Measurements from ENCODE around the gene CAPS2.

Gene CAPS2

DNA sequence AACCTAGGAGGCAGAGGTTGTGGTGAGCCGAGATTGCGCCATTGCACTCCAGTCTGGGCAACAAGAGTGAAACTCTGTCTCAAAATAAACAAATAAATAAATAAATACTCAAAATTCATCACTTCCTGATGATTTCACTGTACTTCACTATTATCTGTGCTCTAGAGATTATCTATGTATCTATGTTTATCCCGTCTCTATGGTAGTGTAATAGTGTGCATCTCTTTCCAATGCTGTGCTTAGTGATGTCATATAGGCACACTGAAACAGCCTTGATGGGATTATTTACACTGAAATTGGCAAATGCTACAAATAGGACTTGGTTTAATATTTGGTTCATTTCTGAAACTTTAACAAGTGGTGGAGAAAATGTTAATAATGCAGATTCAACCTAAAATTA is 6.5 kb downstream of the CAPS2 start:
- Histone ChIP-seq H3K36me3 (ENCODE audit: control insufficient read depth, insufficient read depth, low read length) (no peaks in the 10 kb centered on the region), H3K4me3 (replicated peaks; ENCODE audit: low read depth, low read length) (no peak overlapping the region), H3K27me3 (replicated peaks; ENCODE audit: control insufficient read depth, insufficient read depth, low read length) (no peaks in the 10 kb centered on the region)
- TF ChIP-seq, protein P1, sequence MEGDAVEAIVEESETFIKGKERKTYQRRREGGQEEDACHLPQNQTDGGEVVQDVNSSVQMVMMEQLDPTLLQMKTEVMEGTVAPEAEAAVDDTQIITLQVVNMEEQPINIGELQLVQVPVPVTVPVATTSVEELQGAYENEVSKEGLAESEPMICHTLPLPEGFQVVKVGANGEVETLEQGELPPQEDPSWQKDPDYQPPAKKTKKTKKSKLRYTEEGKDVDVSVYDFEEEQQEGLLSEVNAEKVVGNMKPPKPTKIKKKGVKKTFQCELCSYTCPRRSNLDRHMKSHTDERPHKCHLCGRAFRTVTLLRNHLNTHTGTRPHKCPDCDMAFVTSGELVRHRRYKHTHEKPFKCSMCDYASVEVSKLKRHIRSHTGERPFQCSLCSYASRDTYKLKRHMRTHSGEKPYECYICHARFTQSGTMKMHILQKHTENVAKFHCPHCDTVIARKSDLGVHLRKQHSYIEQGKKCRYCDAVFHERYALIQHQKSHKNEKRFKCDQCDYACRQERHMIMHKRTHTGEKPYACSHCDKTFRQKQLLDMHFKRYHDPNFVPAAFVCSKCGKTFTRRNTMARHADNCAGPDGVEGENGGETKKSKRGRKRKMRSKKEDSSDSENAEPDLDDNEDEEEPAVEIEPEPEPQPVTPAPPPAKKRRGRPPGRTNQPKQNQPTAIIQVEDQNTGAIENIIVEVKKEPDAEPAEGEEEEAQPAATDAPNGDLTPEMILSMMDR (IDR thresholded peaks at IDR 0.05; ENCODE audit: insufficient read depth, low read length, poor library complexity, severe bottlenecking) = no peak
- DNase-seq (ENCODE audit: extremely low read depth, insufficient read length) = no peak

DNA sequence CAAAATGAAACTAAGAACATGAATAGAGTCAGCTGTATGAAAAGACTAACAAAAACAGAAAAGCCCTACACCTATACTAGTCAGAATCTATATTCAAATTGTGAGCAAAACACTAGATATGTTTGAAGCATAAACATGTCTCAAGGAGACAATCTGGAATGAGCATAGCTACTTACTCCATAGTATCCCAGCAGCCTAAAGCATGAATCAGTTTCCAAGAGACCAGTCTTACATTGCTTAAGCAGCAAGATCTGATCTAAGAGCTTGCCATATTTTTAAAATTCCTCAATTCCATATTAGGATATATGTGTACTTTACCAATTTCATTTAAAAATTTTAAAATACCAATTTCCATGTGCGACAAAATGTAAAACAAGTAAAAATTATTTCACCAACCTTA is 7.7 kb downstream of the CAPS2 start:
- Histone ChIP-seq H3K4me3 (replicated peaks; ENCODE audit: low read depth, low read length) (no peak overlapping the region), H3K27me3 (replicated peaks; ENCODE audit: control insufficient read depth, insufficient read depth, low read length) (no peaks in the 10 kb centered on the region), H3K36me3 (ENCODE audit: control insufficient read depth, insufficient read depth, low read length) (no peaks in the 10 kb centered on the region)
- TF ChIP-seq, protein P1 (IDR thresholded peaks at IDR 0.05; ENCODE audit: insufficient read depth, low read length, poor library complexity, severe bottlenecking) = no peak
- no peak for DNase-seq (ENCODE audit: extremely low read depth, insufficient read length)

DNA sequence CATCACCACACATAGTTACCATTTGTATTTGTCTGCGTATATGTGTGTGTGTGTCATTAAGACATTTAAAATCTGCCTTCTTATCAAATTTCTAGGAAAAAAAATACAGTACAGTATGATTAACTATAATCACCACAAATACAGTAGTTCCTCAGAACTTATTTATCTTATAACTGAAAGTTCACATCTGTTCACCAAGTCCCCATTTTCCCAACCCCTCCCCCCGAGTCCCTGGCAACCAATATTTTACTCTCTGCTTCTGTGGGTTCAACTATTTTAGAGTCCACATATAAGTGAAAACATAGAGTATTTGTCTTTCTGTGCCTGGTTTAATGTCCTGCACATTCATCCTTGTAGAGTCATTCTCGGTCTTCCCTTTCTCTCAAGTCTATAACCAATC is 12.3 kb downstream of the CAPS2 start:
- no peaks in the 10 kb centered on the region for H3K27me3 ChIP-seq (replicated peaks; ENCODE audit: control insufficient read depth, insufficient read depth, low read length)
- no peak overlapping the region for H3K4me3 ChIP-seq (replicated peaks; ENCODE audit: low read depth, low read length)
- TF ChIP-seq, protein P1 (IDR thresholded peaks at IDR 0.05; ENCODE audit: insufficient read depth, low read length, poor library complexity, severe bottlenecking) = no peak
- H3K36me3 ChIP-seq (ENCODE audit: control insufficient read depth, insufficient read depth, low read length) = no peaks in the 10 kb centered on the region
- no peak for DNase-seq (ENCODE audit: extremely low read depth, insufficient read length)

DNA sequence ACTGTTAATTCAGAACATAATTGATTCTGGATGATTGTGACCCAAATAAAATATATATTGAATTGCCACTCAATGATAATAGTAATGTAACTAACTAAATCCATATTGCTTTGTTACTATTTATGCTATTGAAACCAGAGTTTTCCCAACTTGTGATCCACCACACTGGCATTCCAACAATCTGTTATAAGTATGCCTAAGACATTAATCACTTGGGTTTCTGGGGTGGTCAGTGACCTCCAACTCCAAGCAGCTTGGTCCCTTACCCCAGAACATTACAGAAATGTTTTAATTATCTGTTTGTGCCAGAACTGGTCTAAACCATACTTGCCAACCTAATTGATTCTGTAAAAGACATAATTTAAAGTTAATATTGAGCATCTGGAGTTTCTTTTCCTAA is 14.6 kb downstream of the CAPS2 start:
- TF ChIP-seq, protein P1 (IDR thresholded peaks at IDR 0.05; ENCODE audit: insufficient read depth, low read length, poor library complexity, severe bottlenecking) = no peak
- no peak for DNase-seq (ENCODE audit: extremely low read depth, insufficient read length)
- no peaks in the 10 kb centered on the region for H3K27me3 ChIP-seq (replicated peaks; ENCODE audit: control insufficient read depth, insufficient read depth, low read length)
- H3K4me3 ChIP-seq (replicated peaks; ENCODE audit: low read depth, low read length) = no peak overlapping the region
- no peaks in the 10 kb centered on the region for H3K36me3 ChIP-seq (ENCODE audit: control insufficient read depth, insufficient read depth, low read length)

DNA sequence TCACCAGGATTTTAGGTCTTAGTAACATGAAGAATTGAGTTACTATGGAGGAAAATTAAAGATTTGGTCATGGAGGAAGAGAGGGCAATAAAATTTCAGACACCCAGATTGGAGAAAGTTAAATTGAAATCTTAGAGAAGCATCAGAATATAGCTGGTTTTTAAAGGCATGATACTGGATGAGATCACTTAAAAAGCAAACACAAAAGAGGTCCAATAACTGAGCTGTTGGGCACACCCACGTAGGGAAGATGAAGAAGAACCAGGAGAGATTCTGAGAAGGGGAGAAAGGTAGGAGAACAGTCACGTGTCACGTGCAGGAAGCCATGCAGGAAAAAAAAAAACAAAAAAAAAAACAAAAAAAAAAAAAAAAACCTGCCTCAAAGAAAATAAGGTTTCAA is 18.8 kb downstream of the CAPS2 start:
- no peak overlapping the region for H3K4me3 ChIP-seq (replicated peaks; ENCODE audit: low read depth, low read length)
- H3K27me3 ChIP-seq (replicated peaks; ENCODE audit: control insufficient read depth, insufficient read depth, low read length) = no peaks in the 10 kb centered on the region
- no peaks in the 10 kb centered on the region for H3K36me3 ChIP-seq (ENCODE audit: control insufficient read depth, insufficient read depth, low read length)
- TF ChIP-seq, protein P1 (IDR thresholded peaks at IDR 0.05; ENCODE audit: insufficient read depth, low read length, poor library complexity, severe bottlenecking) = no peak
- DNase-seq (ENCODE audit: extremely low read depth, insufficient read length) = no peak

DNA sequence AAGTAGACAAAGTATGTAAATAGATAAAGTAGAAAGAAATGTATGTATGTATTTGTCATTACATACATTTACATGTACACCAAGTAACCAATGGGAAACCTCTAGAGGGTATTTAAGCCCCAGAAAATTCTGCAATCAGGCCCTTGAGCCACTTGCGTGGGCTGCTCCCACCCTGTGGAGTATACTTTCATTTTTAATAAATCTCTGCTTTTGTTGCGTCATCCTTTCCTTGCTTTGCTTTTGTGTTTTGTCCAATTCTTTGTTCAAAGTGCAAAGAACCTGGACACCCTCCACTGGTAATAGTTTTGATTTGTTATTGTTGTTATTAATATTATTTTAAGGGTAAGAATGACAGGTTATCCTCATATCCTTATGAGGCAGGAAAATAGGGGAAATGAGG is 21.8 kb downstream of the CAPS2 start:
- no peaks in the 10 kb centered on the region for H3K36me3 ChIP-seq (ENCODE audit: control insufficient read depth, insufficient read depth, low read length)
- no peaks in the 10 kb centered on the region for H3K27me3 ChIP-seq (replicated peaks; ENCODE audit: control insufficient read depth, insufficient read depth, low read length)
- no peak overlapping the region for H3K4me3 ChIP-seq (replicated peaks; ENCODE audit: low read depth, low read length)
- TF ChIP-seq, protein P1 (IDR thresholded peaks at IDR 0.05; ENCODE audit: insufficient read depth, low read length, poor library complexity, severe bottlenecking) = no peak
- no peak for DNase-seq (ENCODE audit: extremely low read depth, insufficient read length)

Measured in GM06990 (cell line).